Omental fat pad (tissue), 4 donors: ENCODE measurements around the gene OTOP3. TPM values are rescaled to one million over a fixed set of nuclear protein-coding genes. Genes with fewer than 3 reads are reported as not detected.

Experiments used
- ATAC-seq: fragments of 150-250 bp; one replicate; pipeline ENCODE4 v1.9.1; 2016; ENCODE audit warnings: mild to moderate bottlenecking, moderate library complexity; ENCODE audit not compliant: low FRiP score
- DNase-seq: peaks from one replicate; pipeline ENCODE4 v3.0.0-alpha.2; 2019; ENCODE audit warnings: low spot score
- total RNA-seq, 4 donors: library from RNA; depleted of rRNA; stranded (reverse); fragments of >200 nt; gene quantifications; one replicate each; pipeline ENCODE4 v1.1.0, GENCODE V29; 2016
- TF ChIP-seq, protein P1 (sequence below), 3 donors: fragments of 450-650 bp; IDR thresholded peaks; one replicate each; pipeline ENCODE4 v1.5.1; 2016 to 2017; ENCODE audit warnings: antibody characterized with exemption in 3 of 3, mild to moderate bottlenecking in 3 of 3, moderate library complexity in 2 of 3

OTOP3 gene
- total RNA-seq, 4 donors from 2014 or later: not detected

DNA sequence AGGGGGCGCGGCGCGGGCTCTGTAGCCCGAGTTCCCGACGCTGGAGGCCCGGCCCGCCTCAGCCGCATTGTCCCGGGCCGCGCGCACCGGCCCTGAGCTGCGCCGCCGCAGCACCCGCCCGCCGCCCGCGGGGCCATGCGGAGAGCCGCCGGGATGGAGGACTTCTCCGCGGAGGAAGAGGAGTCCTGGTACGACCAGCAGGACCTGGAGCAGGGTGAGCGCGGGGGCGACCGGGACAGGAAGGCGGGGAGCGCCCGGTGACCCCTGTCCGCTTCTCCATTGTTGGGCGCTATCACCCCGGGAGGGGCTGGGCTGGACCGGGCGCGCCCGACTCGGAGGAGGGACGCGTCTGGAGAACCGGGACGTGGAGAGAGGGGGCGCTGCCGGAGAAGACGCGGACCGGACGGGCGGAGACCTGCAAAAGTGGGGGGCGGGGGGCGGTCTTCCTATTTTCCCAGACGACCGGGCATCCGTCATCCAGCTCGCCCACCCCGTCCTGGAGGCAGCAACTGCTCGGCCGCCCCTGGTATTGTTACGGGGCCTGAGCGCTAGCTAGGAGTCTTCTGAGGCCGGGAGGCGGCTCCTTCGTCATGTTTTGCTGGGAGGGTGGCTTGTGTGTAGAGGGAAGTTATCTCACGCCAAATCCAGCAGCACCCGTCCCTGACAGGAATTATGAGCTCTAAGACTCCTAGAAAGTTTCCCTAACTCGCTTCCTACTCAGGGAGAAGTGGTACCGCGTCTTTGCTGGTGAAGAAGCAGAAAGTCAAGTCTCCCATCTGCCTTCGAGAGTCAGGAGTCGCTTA is 52.4 kb downstream of the OTOP3 start:
- peak; percentile 86 for ATAC-seq
- TF ChIP-seq, protein P1, sequence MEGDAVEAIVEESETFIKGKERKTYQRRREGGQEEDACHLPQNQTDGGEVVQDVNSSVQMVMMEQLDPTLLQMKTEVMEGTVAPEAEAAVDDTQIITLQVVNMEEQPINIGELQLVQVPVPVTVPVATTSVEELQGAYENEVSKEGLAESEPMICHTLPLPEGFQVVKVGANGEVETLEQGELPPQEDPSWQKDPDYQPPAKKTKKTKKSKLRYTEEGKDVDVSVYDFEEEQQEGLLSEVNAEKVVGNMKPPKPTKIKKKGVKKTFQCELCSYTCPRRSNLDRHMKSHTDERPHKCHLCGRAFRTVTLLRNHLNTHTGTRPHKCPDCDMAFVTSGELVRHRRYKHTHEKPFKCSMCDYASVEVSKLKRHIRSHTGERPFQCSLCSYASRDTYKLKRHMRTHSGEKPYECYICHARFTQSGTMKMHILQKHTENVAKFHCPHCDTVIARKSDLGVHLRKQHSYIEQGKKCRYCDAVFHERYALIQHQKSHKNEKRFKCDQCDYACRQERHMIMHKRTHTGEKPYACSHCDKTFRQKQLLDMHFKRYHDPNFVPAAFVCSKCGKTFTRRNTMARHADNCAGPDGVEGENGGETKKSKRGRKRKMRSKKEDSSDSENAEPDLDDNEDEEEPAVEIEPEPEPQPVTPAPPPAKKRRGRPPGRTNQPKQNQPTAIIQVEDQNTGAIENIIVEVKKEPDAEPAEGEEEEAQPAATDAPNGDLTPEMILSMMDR (IDR thresholded peaks at IDR 0.05): no peak
- DNase-seq: peak; percentile 75

DNA sequence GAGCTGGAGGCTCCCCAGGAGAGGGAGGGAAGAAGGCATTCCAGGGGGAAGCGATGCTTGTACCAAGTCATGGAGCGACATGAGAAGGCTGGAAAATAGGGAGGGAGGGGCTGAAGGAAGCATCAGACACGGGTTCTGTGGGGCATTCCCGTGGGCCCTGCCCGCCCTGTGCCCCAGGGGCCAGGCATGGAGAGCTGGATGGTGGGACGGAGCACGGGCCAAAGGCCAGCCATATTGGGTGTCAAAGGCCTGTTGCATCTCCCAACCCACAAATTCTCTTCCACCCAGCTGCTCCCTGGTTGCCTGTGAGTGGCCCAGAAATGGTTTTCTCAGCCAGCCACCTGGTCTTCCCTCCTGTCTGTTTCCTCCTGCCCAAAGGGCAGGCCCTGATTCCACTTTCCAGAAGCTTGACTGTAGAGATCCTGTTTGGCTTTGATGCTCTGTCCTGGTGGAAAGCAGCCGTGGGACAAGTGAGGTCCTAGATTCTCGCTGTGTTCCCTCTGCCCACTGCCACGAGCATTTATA is 54.9 kb downstream of the OTOP3 start:
- DNase-seq: no peak
- TF ChIP-seq, protein P1 (IDR thresholded peaks at IDR 0.05): no peak
- no peak for ATAC-seq

DNA sequence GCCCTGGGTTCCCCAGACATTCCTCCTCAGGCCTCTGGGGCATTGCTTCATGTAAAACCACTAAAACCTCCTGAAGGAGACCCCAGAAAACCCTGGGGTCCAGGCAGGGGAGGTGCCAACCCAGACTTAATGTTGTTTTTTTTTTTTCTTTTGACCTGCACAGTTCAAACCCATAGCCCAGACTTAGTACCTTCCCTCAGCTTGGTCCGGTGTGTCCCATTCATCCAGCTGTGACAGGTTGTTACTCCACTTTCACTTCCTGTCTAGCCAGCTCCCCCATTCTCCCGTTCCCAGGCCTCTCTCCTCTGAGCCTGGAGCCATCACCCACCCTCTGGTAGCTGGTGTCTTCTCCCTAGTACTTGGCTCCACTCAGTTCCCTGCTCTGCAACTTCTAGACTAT is 56.5 kb downstream of the OTOP3 start:
- no peak for DNase-seq
- no peak for ATAC-seq
- TF ChIP-seq, protein P1 (IDR thresholded peaks at IDR 0.05): no peak

DNA sequence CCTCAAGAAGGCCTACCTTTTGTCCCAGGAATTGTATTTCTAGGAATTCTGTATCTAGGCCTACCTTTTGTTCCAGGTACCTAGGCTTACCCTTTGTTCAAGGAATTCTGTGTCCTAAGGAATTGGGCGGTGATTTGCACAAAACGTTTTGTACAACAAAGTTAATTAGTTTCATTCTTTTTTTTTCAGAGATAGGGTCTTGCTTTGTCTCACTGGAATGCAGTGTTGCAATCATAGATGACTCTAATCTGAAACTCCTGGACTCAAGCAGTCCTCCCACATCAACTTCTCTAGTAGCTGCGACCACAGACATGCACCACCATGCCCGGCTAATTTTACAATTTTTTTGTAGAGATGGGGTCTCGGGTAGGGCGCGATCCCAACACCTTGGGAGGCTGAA is 58.7 kb downstream of the OTOP3 start:
- DNase-seq (no peak), ATAC-seq (no peak)
- TF ChIP-seq, protein P1 (IDR thresholded peaks at IDR 0.05): no peak

DNA sequence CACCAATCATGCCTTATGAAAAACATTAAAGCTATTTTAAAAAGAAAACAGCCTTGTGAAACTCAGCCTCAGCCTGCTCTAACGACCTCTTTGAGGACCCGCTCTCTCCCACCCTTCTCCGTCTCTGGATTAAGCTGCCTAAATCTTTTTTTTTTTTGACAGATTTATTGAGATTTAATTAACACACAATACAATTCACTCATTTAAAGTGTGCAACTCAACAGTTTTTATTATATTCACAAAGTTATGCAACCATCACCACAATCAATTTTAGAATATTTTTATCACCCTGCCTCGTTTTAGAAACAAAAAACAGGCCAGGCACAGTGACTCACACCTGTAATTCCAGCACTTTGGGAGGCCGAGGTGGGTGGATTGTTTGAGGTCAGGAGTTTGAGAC is 60.1 kb downstream of the OTOP3 start:
- DNase-seq: no peak
- ATAC-seq: no peak

DNA sequence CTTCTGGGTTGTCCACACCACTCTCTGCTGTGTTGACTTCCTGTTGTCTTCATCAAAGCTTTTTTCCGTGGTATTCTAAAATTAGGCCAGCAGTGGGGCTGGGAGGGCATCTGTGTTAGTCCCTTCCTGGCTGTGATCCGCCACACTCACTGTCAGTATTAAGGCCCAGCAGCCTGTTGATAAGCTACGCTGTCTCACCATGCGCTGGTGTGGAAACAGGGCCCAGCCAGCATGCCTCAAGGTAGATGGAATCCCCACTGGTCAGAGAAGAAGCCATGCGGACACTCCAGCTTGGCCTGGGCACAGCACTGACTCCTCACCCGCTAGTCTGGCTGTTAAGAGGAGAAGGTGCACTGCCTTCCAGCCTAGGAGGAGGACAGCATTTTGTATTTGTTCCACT is 63.1 kb downstream of the OTOP3 start:
- TF ChIP-seq, protein P1 (IDR thresholded peaks at IDR 0.05): no peak
- DNase-seq (no peak), ATAC-seq (no peak)

More for the DNA sequence above, 60.1 kb downstream of the OTOP3 start:
- TF ChIP-seq, protein P1 (IDR thresholded peaks at IDR 0.05): no peak

DNA sequence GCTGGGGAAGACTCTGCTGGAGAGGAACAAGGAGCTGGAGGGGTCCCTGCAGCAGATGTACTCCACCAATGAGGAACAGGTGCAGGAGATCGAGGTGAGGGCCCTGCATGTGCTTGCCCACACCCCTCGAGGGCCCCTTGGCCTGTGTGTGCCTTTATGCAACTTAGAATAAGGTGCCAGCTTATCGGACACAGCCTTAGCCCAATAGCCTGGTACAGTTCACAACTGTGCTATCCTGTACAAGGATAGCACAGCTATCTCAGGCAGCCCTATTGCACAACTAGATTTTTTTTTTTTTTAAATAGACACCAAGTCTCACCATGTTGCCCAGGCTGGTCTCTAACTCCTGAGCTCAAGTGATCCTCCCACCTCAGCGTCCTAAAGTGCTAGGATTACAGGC is 63.8 kb downstream of the OTOP3 start:
- TF ChIP-seq, protein P1 (IDR thresholded peaks at IDR 0.05): no peak
- no peak for ATAC-seq
- no peak for DNase-seq
